A673 (cell line): ENCODE data around the gene TEAD3.

Experiments used
- EZH2 ChIP-seq: fragments of 200-600 bp; sonication (generic); IDR thresholded peaks from 2 replicates; pipeline ENCODE4 v1.6.1; 2017; ENCODE audit warnings: borderline replicate concordance, low read depth, mild to moderate bottlenecking, mixed read lengths, antibody characterized with exemption, low read length; ENCODE audit not compliant: poor library complexity, severe bottlenecking
- TF ChIP-seq, protein P1 (sequence below): fragments of 300-800, 200-600 bp; sonication (generic); conservative IDR thresholded peaks from 2 replicates; pipeline ENCODE4 v1.5.1; 2017; ENCODE audit warnings: low read depth, mild to moderate bottlenecking, antibody characterized with exemption, low read length, moderate library complexity, mixed read lengths

DNA sequence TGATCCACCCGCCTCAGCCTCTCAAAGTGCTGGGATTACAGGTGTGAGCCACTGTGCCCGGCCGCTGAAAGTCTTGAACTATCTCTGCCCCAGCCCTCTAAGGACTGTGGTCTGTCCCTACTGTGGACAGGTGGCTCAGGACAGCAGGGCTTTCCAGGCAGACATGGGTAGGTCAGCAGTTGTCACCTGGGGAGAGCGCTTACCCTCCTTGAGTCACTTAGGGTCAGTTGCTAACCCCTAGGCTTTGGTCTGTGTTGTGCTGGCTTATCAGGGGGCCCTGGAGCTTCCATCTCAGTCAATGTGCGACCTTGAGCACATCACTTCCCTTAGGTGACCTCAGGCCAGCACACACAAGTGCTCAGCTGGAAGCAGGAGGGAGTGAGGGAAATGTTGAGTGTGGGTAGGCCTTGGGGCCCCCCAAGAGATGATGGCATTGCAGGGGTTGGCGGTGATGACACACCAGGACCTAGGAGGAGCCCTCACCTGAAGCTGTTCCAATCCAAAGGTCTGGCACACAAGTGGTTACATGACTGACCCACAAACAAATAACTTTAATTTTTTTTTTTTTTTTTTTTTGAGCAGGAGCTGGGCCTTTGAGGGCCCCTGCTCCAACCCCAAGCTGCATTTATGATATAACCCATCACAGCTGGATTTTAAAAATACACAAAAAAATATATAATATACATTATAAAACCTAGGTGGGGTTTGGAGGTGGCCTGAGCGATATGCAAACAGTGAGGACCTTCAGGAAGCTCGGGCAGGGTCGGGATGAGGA lies 23.6 kb downstream of the TEAD3 start:
- TF ChIP-seq, protein P1, sequence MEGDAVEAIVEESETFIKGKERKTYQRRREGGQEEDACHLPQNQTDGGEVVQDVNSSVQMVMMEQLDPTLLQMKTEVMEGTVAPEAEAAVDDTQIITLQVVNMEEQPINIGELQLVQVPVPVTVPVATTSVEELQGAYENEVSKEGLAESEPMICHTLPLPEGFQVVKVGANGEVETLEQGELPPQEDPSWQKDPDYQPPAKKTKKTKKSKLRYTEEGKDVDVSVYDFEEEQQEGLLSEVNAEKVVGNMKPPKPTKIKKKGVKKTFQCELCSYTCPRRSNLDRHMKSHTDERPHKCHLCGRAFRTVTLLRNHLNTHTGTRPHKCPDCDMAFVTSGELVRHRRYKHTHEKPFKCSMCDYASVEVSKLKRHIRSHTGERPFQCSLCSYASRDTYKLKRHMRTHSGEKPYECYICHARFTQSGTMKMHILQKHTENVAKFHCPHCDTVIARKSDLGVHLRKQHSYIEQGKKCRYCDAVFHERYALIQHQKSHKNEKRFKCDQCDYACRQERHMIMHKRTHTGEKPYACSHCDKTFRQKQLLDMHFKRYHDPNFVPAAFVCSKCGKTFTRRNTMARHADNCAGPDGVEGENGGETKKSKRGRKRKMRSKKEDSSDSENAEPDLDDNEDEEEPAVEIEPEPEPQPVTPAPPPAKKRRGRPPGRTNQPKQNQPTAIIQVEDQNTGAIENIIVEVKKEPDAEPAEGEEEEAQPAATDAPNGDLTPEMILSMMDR, result no peak
- no peak for TF ChIP-seq EZH2
